Mesendoderm (in vitro differentiated cells): ENCODE measurements around the gene KANSL1.

Source experiments
- DNase-seq: peaks from one replicate; pipeline ENCODE4 v3.0.0; 2013
- H2AK5ac ChIP-seq: 2 replicates; pipeline ENCODE4 v1.6.1; 2013; ENCODE audit warnings: low read length, inconsistent platforms
- H2BK120ac ChIP-seq: 2 replicates; pipeline ENCODE4 v1.6.1; 2013; ENCODE audit warnings: low read depth, mild to moderate bottlenecking, low read length, moderate library complexity, mixed read lengths
- H2BK15ac ChIP-seq: replicated peaks from 2 replicates; pipeline ENCODE4 v1.6.1; 2013; ENCODE audit warnings: low read depth, mild to moderate bottlenecking, moderate library complexity
- H2BK5ac ChIP-seq: 2 replicates; pipeline ENCODE4 v1.6.1; 2013; ENCODE audit warnings: low read length, inconsistent platforms
- H3K18ac ChIP-seq: 2 replicates; pipeline ENCODE4 v1.6.1; 2013; ENCODE audit warnings: mild to moderate bottlenecking, low read length, mixed read lengths
- H3K23ac ChIP-seq: one replicate; pipeline ENCODE4 v1.6.1; 2013; ENCODE audit warnings: low read length
- H3K27ac ChIP-seq: 2 replicates; pipeline ENCODE4 v1.5.1; 2013; ENCODE audit warnings: low read depth, mild to moderate bottlenecking, inconsistent platforms, low read length, moderate library complexity
- H3K27me3 ChIP-seq: 2 replicates; pipeline ENCODE4 v1.6.1; 2013; ENCODE audit warnings: low read length, control low read depth, mild to moderate bottlenecking, inconsistent platforms; ENCODE audit not compliant: insufficient read depth, poor library complexity
- H3K36me3 ChIP-seq: 2 replicates; pipeline ENCODE4 v1.6.1; 2013; ENCODE audit warnings: low read length, inconsistent platforms; ENCODE audit not compliant: control insufficient read depth, insufficient read depth
- H3K4ac ChIP-seq: one replicate; pipeline ENCODE4 v1.6.1; 2013; ENCODE audit warnings: low read depth, mild to moderate bottlenecking, low read length, moderate library complexity
- H3K4me1 ChIP-seq: 2 replicates; pipeline ENCODE4 v1.6.1; 2013; ENCODE audit warnings: low read depth, low read length, inconsistent platforms; ENCODE audit not compliant: control insufficient read depth
- H3K4me2 ChIP-seq: 2 replicates; pipeline ENCODE4 v1.6.1; 2013; ENCODE audit warnings: low read length
- H3K4me3 ChIP-seq: 2 replicates; pipeline ENCODE4 v1.5.1; 2013; ENCODE audit warnings: mild to moderate bottlenecking, low read length
- H3K56ac ChIP-seq: one replicate; pipeline ENCODE4 v1.6.1; 2013; ENCODE audit warnings: low read length
- H3K79me1 ChIP-seq: 2 replicates; pipeline ENCODE4 v1.6.1; 2013; ENCODE audit warnings: low read length, inconsistent platforms
- H3K79me2 ChIP-seq: 2 replicates; pipeline ENCODE4 v1.6.1; 2013; ENCODE audit warnings: mild to moderate bottlenecking, low read length; ENCODE audit not compliant: control insufficient read depth, insufficient read depth
- H3K9ac ChIP-seq: 2 replicates; pipeline ENCODE4 v1.6.1; 2013; ENCODE audit warnings: low read length, inconsistent platforms
- H4K5ac ChIP-seq: one replicate; pipeline ENCODE4 v1.6.1; 2013; ENCODE audit warnings: low read length
- H4K8ac ChIP-seq: one replicate; pipeline ENCODE4 v1.6.1; 2013; ENCODE audit warnings: low read depth, mild to moderate bottlenecking, control low read depth, low read length, moderate library complexity
- WGBS: extraction: QIAGEN DNeasy Blood & Tissue Kit; methylation state at CpG from one replicate; pipeline ENCODE4 v1.1.7; 2013; ENCODE audit warnings: low lambda C conversion rate, missing lambda C conversion rate; ENCODE audit not compliant: insufficient coverage; ENCODE audit errors: extremely low coverage; 5-methylcytosine and 5-hydroxymethylcytosine counted together

Gene KANSL1

DNA sequence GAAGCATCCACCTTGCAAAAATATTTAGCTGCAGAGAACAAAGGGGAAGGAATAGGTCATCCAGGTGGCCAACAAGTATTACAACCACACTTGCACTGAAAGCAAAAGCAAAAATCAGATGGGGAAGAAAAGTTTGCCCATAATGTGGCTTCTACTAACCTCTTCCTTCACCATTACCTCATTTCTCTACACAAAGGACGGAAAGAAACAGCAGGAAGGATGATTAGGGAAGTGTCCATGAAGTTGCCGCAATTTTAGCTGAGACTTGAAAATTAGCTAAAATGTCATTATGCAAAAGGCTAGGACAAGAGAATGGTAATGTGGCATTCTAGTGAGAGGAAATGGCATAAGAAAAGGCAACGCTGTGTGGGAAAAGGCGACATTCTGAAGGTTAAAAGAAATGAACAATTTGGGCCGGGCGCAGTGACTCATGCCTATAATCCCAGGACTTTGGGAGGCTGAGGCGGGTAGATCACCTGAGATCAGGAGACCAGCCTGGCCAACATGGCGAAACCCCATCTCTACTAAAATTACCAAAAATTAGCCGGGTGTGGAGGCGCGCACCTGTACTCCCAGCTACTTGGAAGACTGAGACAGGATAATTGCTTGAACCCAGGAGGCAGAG, 13.7 kb downstream of the KANSL1 start:
- Histone ChIP-seq H3K9ac (no peak overlapping the region), H3K27me3 (no peaks in the 10 kb centered on the region), H3K56ac (no peak overlapping the region), H2AK5ac (no peak overlapping the region), H2BK15ac (no peak overlapping the region), H3K4me1 (peaks cover 13% of the 10 kb centered on the region), H3K79me1 (peaks cover 6% of the 10 kb centered on the region), H4K8ac (no peak overlapping the region), H3K23ac (no peak overlapping the region), H2BK5ac (no peak overlapping the region), H3K27ac (peak overlapping the region; percentile 7), H4K5ac (no peak overlapping the region), H3K18ac (no peak overlapping the region), H3K4me2 (no peak overlapping the region), H3K79me2 (peaks cover 95% of the 10 kb centered on the region), H2BK120ac (no peak overlapping the region), H3K4me3 (no peak overlapping the region), H3K4ac (no peak overlapping the region), H3K36me3 (no peaks in the 10 kb centered on the region)
- no CpG with 5 or more reads among the region's 11 CpGs for WGBS
- peak; percentile 67 for DNase-seq

GRCh38 chr17:46178550-46179214, 14.5 kb downstream of the KANSL1 start:
- H2BK15ac ChIP-seq = no peak overlapping the region
- no peak overlapping the region for H3K56ac ChIP-seq
- H2AK5ac ChIP-seq = no peak overlapping the region
- H3K4me1 ChIP-seq = peaks cover 12% of the 10 kb centered on the region
- H3K27ac ChIP-seq = no peak overlapping the region
- H3K79me2 ChIP-seq = peaks cover 95% of the 10 kb centered on the region
- H2BK120ac ChIP-seq = no peak overlapping the region
- no peak overlapping the region for H3K4me3 ChIP-seq
- no peak overlapping the region for H3K4ac ChIP-seq
- no peak overlapping the region for H4K5ac ChIP-seq
- peaks cover 6% of the 10 kb centered on the region for H3K79me1 ChIP-seq
- H4K8ac ChIP-seq = no peak overlapping the region
- no peak overlapping the region for H2BK5ac ChIP-seq
- WGBS = no CpG with 5 or more reads among the region's 4 CpGs
- H3K4me2 ChIP-seq = no peak overlapping the region
- H3K18ac ChIP-seq = no peak overlapping the region
- no peak overlapping the region for H3K9ac ChIP-seq
- H3K27me3 ChIP-seq = no peaks in the 10 kb centered on the region
- no peak for DNase-seq
- H3K23ac ChIP-seq = no peak overlapping the region
- H3K36me3 ChIP-seq = no peaks in the 10 kb centered on the region

GRCh38 chr17:46176975-46177374, 16.3 kb downstream of the KANSL1 start:
- no peaks in the 10 kb centered on the region for H3K27me3 ChIP-seq
- H4K8ac ChIP-seq = no peak overlapping the region
- no peak overlapping the region for H3K4ac ChIP-seq
- H3K56ac ChIP-seq = no peak overlapping the region
- no peak overlapping the region for H3K4me2 ChIP-seq
- H3K18ac ChIP-seq = no peak overlapping the region
- H2BK15ac ChIP-seq = no peak overlapping the region
- no peak overlapping the region for H3K27ac ChIP-seq
- H3K79me2 ChIP-seq = peaks cover 95% of the 10 kb centered on the region
- no peak overlapping the region for H4K5ac ChIP-seq
- H3K23ac ChIP-seq = no peak overlapping the region
- DNase-seq = no peak
- H3K4me3 ChIP-seq = no peak overlapping the region
- peaks cover 15% of the 10 kb centered on the region for H3K79me1 ChIP-seq
- H3K36me3 ChIP-seq = no peaks in the 10 kb centered on the region
- no CpG with 5 or more reads among the region's 3 CpGs for WGBS
- no peak overlapping the region for H3K9ac ChIP-seq
- no peak overlapping the region for H2AK5ac ChIP-seq
- no peak overlapping the region for H2BK5ac ChIP-seq
- no peak overlapping the region for H2BK120ac ChIP-seq
- H3K4me1 ChIP-seq = peaks cover 14% of the 10 kb centered on the region

- Histone ChIP-seq H3K4me3 (no peak overlapping the region), H3K4me2 (no peak overlapping the region), H3K4ac (no peak overlapping the region), H4K5ac (no peak overlapping the region), H2BK15ac (no peak overlapping the region), H3K27ac (no peak overlapping the region), H4K8ac (no peak overlapping the region), H3K18ac (no peak overlapping the region), H3K79me2 (peaks cover 95% of the 10 kb centered on the region), H3K56ac (no peak overlapping the region), H3K9ac (no peak overlapping the region), H3K4me1 (peaks cover 14% of the 10 kb centered on the region), H2BK120ac (no peak overlapping the region), H2BK5ac (no peak overlapping the region), H3K23ac (no peak overlapping the region), H3K79me1 (peaks cover 25% of the 10 kb centered on the region), H3K36me3 (peaks cover 10% of the 10 kb centered on the region), H2AK5ac (no peak overlapping the region), H3K27me3 (no peaks in the 10 kb centered on the region)
- WGBS = no CpG with 5 or more reads among the region's 1 CpG
- DNase-seq = no peak
Observed at GRCh38 chr17:46175891-46176290, 17.3 kb downstream of the KANSL1 start.

- Histone ChIP-seq H2BK120ac (no peak overlapping the region), H3K4ac (no peak overlapping the region)
- WGBS = no CpG with 5 or more reads among the region's 2 CpGs
Observed at GRCh38 chr17:46173153-46173552, 20.1 kb downstream of the KANSL1 start.

More at GRCh38 chr17:46173153-46173552, 20.1 kb downstream of the KANSL1 start:
- peaks cover 29% of the 10 kb centered on the region for H3K79me1 ChIP-seq
- H3K79me2 ChIP-seq = peaks cover 95% of the 10 kb centered on the region
- no peak overlapping the region for H4K8ac ChIP-seq
- no peak overlapping the region for H2BK15ac ChIP-seq
- no peak overlapping the region for H3K4me2 ChIP-seq
- no peak for DNase-seq
- H3K56ac ChIP-seq = no peak overlapping the region
- no peak overlapping the region for H3K27ac ChIP-seq
- H3K23ac ChIP-seq = no peak overlapping the region
- H3K36me3 ChIP-seq = peaks cover 14% of the 10 kb centered on the region
- H2AK5ac ChIP-seq = no peak overlapping the region
- H2BK5ac ChIP-seq = no peak overlapping the region
- no peak overlapping the region for H3K18ac ChIP-seq
- no peak overlapping the region for H3K4me3 ChIP-seq
- no peaks in the 10 kb centered on the region for H3K27me3 ChIP-seq
- peaks cover 6% of the 10 kb centered on the region for H3K4me1 ChIP-seq
- no peak overlapping the region for H3K9ac ChIP-seq
- no peak overlapping the region for H4K5ac ChIP-seq
